Parathyroid adenoma (tissue), 2 donors: ENCODE results near the gene EXOSC9.

Experiments used
- H2AFZ ChIP-seq: fragments of 300-600 bp; sonication (generic); one replicate; pipeline ENCODE4 v1.7.0; 2017; ENCODE audit warnings: antibody characterized with exemption, mild to moderate bottlenecking
- H3K27ac ChIP-seq: fragments of 300-600 bp; sonication (generic); one replicate; pipeline ENCODE4 v1.7.0; 2017
- H3K27me3 ChIP-seq: fragments of 300-600 bp; sonication (generic); one replicate; pipeline ENCODE4 v1.7.0; 2017; ENCODE audit warnings: low read length; ENCODE audit not compliant: control insufficient read depth, insufficient read depth
- H3K36me3 ChIP-seq: fragments of 300-600 bp; sonication (generic); one replicate; pipeline ENCODE4 v1.7.0; 2017; ENCODE audit warnings: low read length; ENCODE audit not compliant: control insufficient read depth, insufficient read depth
- H3K4me1 ChIP-seq: fragments of 300-600 bp; sonication (generic); one replicate; pipeline ENCODE4 v1.7.0; 2017; ENCODE audit warnings: control low read depth
- H3K4me2 ChIP-seq: fragments of 300-600 bp; sonication (generic); one replicate; pipeline ENCODE4 v1.7.0; 2017; ENCODE audit warnings: low read length
- H3K4me3 ChIP-seq: fragments of 300-600 bp; sonication (generic); one replicate; pipeline ENCODE4 v1.7.0; 2017; ENCODE audit warnings: low read depth, low read length
- H3K79me2 ChIP-seq: fragments of 300-600 bp; sonication (generic); one replicate; pipeline ENCODE4 v1.7.0; 2017; ENCODE audit warnings: control low read depth
- H3K9ac ChIP-seq: fragments of 300-600 bp; sonication (generic); one replicate; pipeline ENCODE4 v1.7.0; 2017; ENCODE audit warnings: mild to moderate bottlenecking
- H3K9me3 ChIP-seq: fragments of 300-600 bp; sonication (generic); one replicate; pipeline ENCODE4 v1.7.0; 2017; ENCODE audit warnings: low read length; ENCODE audit not compliant: control insufficient read depth
- CTCF ChIP-seq: fragments of 300-600 bp; sonication (generic); IDR thresholded peaks from one replicate; pipeline ENCODE4 v1.7.0; 2017; ENCODE audit warnings: antibody characterized with exemption, mild to moderate bottlenecking
- donor health status: primary hyperparathyroidism.

EXOSC9 gene

GRCh38 chr4:121814756-121815155 lies 13.6 kb downstream of the EXOSC9 start:
- Histone ChIP-seq H3K9ac (no peak overlapping the region), H3K4me3 (no peak overlapping the region), H3K27ac (no peak overlapping the region), H3K79me2 (no peaks in the 10 kb centered on the region), H3K36me3 (no peaks in the 10 kb centered on the region), H3K4me1 (no peaks in the 10 kb centered on the region), H3K4me2 (no peak overlapping the region), H3K9me3 (no peaks in the 10 kb centered on the region), H3K27me3 (no peaks in the 10 kb centered on the region), H2AFZ (no peak overlapping the region)
- no peak for TF ChIP-seq CTCF

DNA sequence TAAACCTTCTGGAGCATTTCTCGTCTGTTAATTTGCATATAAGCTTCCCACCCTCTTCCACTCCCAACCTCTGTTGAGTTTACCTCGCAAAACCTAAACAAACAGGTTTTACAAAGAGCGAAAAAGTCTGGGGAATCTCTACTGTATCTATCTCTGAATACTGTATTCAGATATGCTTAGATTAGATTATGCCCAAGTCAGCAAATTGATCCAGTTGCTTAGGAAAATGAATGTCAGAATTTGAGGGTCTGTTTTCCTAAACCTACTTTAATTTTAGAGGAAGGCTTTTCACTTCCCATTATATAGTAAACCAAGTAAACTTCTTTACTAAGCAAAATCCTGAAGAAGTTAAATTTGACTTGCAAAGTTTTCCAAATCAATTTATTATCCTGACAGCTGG lies 15.9 kb downstream of the EXOSC9 start:
- no peak overlapping the region for H2AFZ ChIP-seq
- TF ChIP-seq CTCF: no peak
- no peak overlapping the region for H3K4me2 ChIP-seq
- H3K4me3 ChIP-seq: no peak overlapping the region
- H3K27me3 ChIP-seq: no peaks in the 10 kb centered on the region
- no peaks in the 10 kb centered on the region for H3K9me3 ChIP-seq
- no peaks in the 10 kb centered on the region for H3K36me3 ChIP-seq
- H3K79me2 ChIP-seq: no peaks in the 10 kb centered on the region
- no peak overlapping the region for H3K27ac ChIP-seq
- no peaks in the 10 kb centered on the region for H3K4me1 ChIP-seq
- no peak overlapping the region for H3K9ac ChIP-seq

- no peak overlapping the region for H3K27ac ChIP-seq
- no peak for TF ChIP-seq CTCF
- H3K4me1 ChIP-seq: no peaks in the 10 kb centered on the region
- no peak overlapping the region for H3K9ac ChIP-seq
- no peaks in the 10 kb centered on the region for H3K9me3 ChIP-seq
- H3K27me3 ChIP-seq: no peaks in the 10 kb centered on the region
- no peak overlapping the region for H3K4me3 ChIP-seq
- no peak overlapping the region for H2AFZ ChIP-seq
- H3K79me2 ChIP-seq: no peaks in the 10 kb centered on the region
- no peaks in the 10 kb centered on the region for H3K36me3 ChIP-seq
- H3K4me2 ChIP-seq: no peak overlapping the region
These were observed 16.6 kb downstream of the EXOSC9 start for GRCh38 chr4:121817701-121818100.

DNA sequence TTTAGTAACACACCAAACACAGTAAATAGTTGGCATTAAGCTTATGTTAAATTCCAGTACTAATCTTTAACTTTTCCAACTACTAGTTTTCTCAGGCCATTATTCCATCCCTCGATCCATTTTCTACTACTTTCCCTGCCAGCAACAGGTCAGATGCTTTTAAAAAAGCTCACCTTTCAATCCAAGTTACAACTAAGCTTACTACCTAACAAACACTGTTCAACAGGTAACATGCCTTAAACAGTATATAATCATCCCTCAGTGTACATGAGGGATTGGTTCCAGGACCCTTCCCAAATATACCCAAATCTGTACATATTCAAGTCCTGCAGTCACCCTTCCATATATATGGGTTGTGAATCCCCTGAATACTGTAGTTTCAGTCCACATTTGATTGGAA lies 17.1 kb downstream of the EXOSC9 start:
- no peak for TF ChIP-seq CTCF
- H3K4me1 ChIP-seq: peaks cover 1% of the 10 kb centered on the region
- H2AFZ ChIP-seq: no peak overlapping the region
- H3K79me2 ChIP-seq: no peaks in the 10 kb centered on the region
- H3K9me3 ChIP-seq: no peaks in the 10 kb centered on the region
- H3K4me2 ChIP-seq: no peak overlapping the region
- no peak overlapping the region for H3K4me3 ChIP-seq
- no peaks in the 10 kb centered on the region for H3K36me3 ChIP-seq
- no peak overlapping the region for H3K27ac ChIP-seq
- H3K27me3 ChIP-seq: no peaks in the 10 kb centered on the region
- no peak overlapping the region for H3K9ac ChIP-seq

- Histone ChIP-seq H2AFZ (no peak overlapping the region), H3K4me1 (peaks cover 2% of the 10 kb centered on the region), H3K4me2 (no peak overlapping the region), H3K27ac (no peak overlapping the region), H3K79me2 (no peaks in the 10 kb centered on the region), H3K27me3 (no peaks in the 10 kb centered on the region), H3K9me3 (no peaks in the 10 kb centered on the region), H3K36me3 (no peaks in the 10 kb centered on the region), H3K4me3 (no peak overlapping the region), H3K9ac (no peak overlapping the region)
- no peak for TF ChIP-seq CTCF
These were observed 18.3 kb downstream of the EXOSC9 start for GRCh38 chr4:121819216-121819965.
